ENCODE measurements around the gene EMP1. TPM values are rescaled to one million over a fixed set of nuclear protein-coding genes. Genes with fewer than 3 reads are reported as not detected.

EMP1 gene
- total RNA-seq, 1 experiment from 2014 or later = 250 TPM

DNA sequence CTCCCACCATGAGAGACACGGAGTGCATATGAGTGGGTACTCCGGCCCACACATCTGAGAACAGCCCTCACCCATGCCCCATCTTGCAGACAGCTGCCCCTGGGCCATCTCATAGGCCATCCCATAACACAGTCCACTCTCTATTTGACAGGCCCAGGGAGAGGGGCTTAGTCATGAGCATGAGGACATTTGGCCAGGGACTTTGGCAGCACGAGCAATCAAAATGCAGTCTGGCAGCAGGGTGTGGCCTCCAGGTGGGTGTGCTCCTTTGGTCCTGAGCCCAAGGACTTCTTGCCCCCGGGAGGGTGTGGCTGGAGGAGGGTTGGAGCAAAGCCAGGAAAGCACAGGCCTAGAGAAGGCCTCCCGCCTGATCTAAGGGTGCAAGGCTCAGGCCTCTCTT, 25.6 kb downstream of the EMP1 start:
- DNase-seq (ENCODE audit: low read depth) = peak; percentile 65

GRCh38 chr12:13223179-13223804, 26.8 kb downstream of the EMP1 start:
- peak; percentile 88 for DNase-seq (ENCODE audit: low read depth)

DNA sequence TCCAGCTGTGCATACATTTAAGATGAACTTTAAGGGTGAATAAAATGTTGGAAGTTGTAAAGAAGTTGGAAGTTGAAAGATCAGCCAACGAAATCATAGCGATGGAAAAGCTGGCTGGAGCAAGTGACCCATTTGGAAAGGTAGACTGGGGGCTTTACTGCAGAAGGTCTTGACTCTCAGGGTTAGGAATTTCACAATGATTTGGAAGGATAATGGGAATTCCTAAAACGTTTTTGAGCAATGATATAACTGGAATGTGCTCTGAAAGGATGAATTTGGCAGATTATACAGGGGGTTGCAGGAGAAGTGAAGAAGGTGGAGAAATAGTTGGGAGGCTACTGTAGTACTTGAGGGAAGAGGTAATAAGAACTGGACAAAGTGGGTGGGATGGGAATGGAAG, 27.4 kb downstream of the EMP1 start:
- no peak for DNase-seq (ENCODE audit: low read depth)

DNA sequence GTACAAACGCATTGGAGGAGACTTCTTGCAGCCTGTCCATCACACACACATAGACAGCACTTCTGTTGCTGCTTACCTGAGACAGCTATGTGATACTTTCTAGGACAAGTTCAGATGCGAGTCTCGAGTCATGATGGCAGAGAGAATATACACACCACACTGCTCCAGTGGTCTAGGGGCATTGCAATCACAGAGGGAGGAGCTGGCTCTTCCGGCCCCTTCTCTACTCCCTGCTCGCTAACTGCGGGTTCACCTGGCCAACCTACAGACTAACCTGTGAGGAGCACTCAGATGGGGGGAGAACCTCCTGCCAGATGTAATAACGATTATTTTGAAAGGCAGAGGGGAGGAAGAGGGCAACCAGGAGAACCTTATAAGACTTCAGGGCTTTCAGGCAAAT, 30.7 kb downstream of the EMP1 start:
- no peak for DNase-seq (ENCODE audit: low read depth)

DNA sequence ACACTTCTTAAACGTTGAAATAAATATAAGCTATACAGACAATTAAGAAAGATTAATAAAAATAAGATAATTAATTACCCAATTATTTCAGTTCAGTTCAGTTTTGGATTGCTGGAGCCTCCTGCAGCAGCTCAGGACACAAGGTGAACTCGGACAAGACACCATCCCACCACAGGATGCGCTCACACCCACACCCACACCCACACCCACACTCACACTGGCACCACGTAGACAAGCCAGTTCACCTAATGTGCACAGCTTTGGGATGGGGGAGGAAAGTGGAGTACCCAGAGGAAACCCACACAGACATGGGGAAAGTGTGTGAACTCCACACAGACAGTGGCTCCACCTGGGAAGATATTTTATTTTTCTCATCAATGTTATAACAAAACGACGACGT, 32.1 kb downstream of the EMP1 start:
- DNase-seq (ENCODE audit: low read depth) = no peak

GRCh38 chr12:13229504-13229903, 33.0 kb downstream of the EMP1 start:
- DNase-seq (ENCODE audit: low read depth) = no peak

DNA sequence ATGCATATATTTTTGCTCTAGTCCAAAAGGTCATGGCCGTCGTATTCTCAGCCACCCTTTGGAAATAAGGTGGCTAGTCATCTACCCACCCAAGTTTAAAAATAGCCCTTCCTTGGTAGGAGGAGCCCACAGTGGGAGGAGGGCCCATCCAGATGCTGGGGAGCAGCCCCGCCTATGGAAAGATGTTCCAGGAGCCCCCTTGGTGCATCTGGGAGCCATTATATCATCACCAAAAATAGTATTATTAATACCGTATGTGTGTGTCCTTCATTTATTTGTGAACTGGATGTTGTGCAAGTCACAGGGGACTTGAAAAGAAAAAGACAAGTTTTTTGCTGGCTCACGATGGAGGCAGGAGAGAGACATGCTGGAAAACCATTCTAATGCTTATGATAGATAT, 34.0 kb downstream of the EMP1 start:
- DNase-seq (ENCODE audit: low read depth) = no peak

- peak; percentile 60 for DNase-seq (ENCODE audit: low read depth)
Measured at GRCh38 chr12:13233830-13234641, 37.5 kb downstream of the EMP1 start.

GRCh38 chr12:13238204-13238603, 41.7 kb downstream of the EMP1 start:
- DNase-seq (ENCODE audit: low read depth) = no peak

DNA sequence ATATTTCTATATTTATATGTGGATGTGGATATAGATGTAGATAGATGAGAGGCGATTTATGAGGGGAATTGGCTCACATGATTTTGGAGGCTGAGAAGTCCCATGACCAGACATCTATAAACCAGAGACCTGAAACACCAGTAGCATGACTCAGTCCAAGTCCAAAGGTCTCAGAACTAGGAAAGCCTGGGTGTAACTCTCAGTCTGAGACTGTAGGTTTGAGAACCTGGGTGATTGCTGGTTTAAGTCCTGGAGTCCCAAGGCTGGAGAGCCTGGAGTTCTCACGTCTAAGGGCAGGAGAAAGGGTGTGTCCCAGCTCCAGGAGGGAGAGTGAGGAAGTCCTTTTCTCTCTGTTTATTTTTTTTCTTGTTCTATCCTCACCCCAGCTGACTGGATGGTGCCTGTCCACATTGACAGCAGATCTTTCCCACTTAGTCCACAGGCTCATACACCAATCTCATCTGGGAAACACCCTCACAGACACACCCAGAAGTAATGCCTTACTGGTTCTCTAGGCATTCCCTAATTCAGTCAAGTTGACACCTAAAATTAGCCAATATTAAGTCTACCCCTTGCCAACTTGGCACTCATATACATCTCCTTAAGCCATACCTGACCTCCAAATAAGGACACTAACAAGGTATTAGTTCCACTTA, 45.4 kb downstream of the EMP1 start:
- no peak for DNase-seq (ENCODE audit: low read depth)

GRCh38 chr12:13242936-13243335, 46.4 kb downstream of the EMP1 start:
- DNase-seq (ENCODE audit: low read depth) = no peak

GRCh38 chr12:13243516-13244070, 47.1 kb downstream of the EMP1 start:
- DNase-seq (ENCODE audit: low read depth) = no peak

DNA sequence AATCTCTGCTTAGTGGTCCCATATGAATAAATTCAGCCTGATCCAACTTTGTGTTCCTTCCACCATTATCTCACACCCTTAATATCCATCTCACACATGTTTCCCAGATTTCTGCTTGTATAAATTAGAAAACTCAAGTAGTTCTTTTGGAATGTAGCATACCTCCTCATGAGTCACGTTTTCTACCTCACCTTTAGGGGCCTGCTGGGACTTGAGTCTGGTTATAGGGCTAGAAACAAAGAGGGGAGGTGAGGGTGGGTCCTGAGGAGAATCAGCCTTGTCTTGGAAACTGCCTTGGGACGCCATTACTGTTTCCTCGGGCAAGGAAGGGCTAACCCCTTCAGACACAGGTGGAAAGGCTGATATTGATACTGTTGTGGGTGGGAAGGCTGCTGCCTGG, 51.1 kb downstream of the EMP1 start:
- DNase-seq (ENCODE audit: low read depth) = no peak

GRCh38 chr12:13248964-13249363, 52.4 kb downstream of the EMP1 start:
- DNase-seq (ENCODE audit: low read depth) = no peak

DNA sequence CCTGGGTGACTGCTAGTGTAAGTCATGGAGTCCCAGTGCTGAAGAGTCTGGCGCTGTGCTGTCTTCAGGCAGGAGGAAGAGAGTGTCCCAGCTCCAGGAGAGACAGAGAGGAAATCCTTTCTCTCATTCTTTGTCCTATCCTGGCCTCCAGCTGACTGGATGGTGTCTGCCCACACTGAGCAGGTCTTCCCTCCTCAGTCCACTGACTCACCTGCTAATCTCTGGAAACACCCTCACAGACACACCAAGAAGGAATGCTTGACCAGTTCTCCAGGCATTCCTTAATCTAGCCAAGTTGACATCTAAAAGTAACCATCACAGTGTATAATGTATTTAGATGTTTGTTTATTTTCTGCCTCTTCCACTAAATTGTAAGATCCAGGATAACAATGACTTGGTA, 53.9 kb downstream of the EMP1 start:
- DNase-seq (ENCODE audit: low read depth) = peak; percentile 65

DNA sequence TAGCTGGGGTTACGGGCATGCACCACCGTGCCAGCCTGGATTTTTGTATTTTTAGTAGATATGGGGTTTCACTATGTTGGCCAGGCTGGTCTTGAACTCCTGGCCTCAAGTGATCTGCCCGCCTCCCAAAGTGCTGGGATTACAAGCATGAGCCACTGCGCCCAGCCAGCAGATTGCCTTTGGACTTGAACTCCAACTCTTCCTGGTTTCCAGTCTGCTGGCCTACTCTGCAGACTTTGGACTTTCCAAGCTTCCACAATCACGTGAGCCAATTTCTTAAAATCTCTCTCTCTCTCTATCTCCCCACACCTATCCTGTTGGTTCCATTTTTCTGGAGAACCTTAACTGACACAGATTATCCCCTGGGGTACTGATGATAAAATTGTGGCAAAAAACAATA, 55.0 kb downstream of the EMP1 start:
- DNase-seq (ENCODE audit: low read depth) = no peak

DNA sequence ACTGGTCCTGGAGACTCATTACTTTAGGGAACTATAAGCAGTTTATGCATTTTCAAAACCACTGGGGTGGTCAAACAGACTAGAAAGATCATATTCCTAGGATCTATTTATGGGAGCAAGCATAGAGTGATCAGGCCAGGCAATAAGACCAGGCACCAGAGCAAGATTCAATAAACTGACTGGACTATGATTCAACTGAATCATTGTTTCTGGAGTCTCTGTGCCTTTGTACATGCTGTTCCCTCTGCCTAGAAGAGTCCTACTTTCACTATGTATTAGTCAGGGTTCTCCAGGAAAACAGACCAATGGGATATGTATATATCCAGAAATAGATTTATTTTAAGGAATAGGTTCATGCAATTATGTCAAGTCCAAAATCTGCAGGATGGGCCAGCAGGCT, 55.5 kb downstream of the EMP1 start:
- no peak for DNase-seq (ENCODE audit: low read depth)

- DNase-seq (ENCODE audit: low read depth) = no peak
Measured at GRCh38 chr12:13252616-13253015, 56.1 kb downstream of the EMP1 start.

- no peak for DNase-seq (ENCODE audit: low read depth)
Measured at GRCh38 chr12:13253966-13254760, 57.6 kb downstream of the EMP1 start.

- DNase-seq (ENCODE audit: low read depth) = peak; percentile 98
Measured at GRCh38 chr12:13255792-13256691, 59.5 kb downstream of the EMP1 start.

DNA sequence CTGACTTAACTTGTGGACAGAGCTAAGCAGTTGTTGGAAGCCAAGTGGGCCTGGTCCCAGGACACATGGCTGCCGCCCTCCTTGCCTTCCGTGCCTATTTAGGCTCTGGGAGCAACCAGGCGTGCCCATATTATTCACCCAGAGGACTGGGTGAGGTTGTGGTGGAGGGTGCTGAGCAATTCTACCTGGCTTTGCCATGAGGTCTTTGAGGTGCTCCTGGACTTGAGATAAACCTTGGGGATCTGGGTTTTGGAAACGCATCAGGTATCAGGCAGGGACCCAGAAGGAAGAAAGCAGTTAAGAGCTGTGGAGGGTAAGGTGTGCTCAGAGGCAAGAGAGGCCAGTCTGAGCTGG, 60.1 kb downstream of the EMP1 start:
- DNase-seq (ENCODE audit: low read depth) = no peak

Measured in Daoy (cell line).